HG03159 (cell line): Measurements from ENCODE around the gene USP9X.
A peak's percentile ranks its signal among the peaks of the same experiment; 100 is the strongest.
"Not testable (repeated sequence)": the region's sequence is repeated elsewhere in the genome, so short reads cannot be mapped to it uniquely, and the experiment has no call there.

Experiments used
- ATAC-seq: cut with Tn5 transposase; IDR thresholded peaks from one replicate; pipeline ENCODE4 v1.9.1; 2021; ENCODE audit warnings: mild to moderate bottlenecking, moderate library complexity; ENCODE audit not compliant: unreplicated experiment

USP9X gene

GRCh38 chrX:41122664-41123257 is 37.5 kb downstream of the USP9X start:
- ATAC-seq = no peak

GRCh38 chrX:41127477-41128192 is 42.4 kb downstream of the USP9X start:
- no peak for ATAC-seq

- ATAC-seq = no peak
These were observed 43.7 kb downstream of the USP9X start for GRCh38 chrX:41128955-41129354.

GRCh38 chrX:41131766-41132165 is 46.5 kb downstream of the USP9X start:
- no peak for ATAC-seq

- no peak for ATAC-seq
These were observed 48.3 kb downstream of the USP9X start for GRCh38 chrX:41133551-41133950.

- ATAC-seq = no peak
These were observed 52.3 kb downstream of the USP9X start for GRCh38 chrX:41137589-41137988.

GRCh38 chrX:41142130-41142910 is 57.1 kb downstream of the USP9X start:
- no peak for ATAC-seq

GRCh38 chrX:41144873-41145272 is 59.6 kb downstream of the USP9X start:
- no peak for ATAC-seq

GRCh38 chrX:41145920-41146608 is 60.8 kb downstream of the USP9X start:
- ATAC-seq = no peak

- no peak for ATAC-seq
These were observed 63.3 kb downstream of the USP9X start for GRCh38 chrX:41148553-41148952.

- no peak for ATAC-seq
These were observed 64.8 kb downstream of the USP9X start for GRCh38 chrX:41150043-41150442.

GRCh38 chrX:41151726-41152125 is 66.5 kb downstream of the USP9X start:
- ATAC-seq = not testable (repeated sequence)

- no peak for ATAC-seq
These were observed 67.0 kb downstream of the USP9X start for GRCh38 chrX:41152221-41152620.

- no peak for ATAC-seq
These were observed 68.2 kb downstream of the USP9X start for GRCh38 chrX:41153448-41153847.

GRCh38 chrX:41153957-41154356 is 68.7 kb downstream of the USP9X start:
- ATAC-seq = no peak

GRCh38 chrX:41164449-41164848 is 79.2 kb downstream of the USP9X start:
- no peak for ATAC-seq

GRCh38 chrX:41167888-41168287 is 82.6 kb downstream of the USP9X start:
- ATAC-seq = no peak

GRCh38 chrX:41176263-41176662 is 91.0 kb downstream of the USP9X start:
- no peak for ATAC-seq

GRCh38 chrX:41177297-41177696 is 92.1 kb downstream of the USP9X start:
- ATAC-seq = no peak

GRCh38 chrX:41178201-41178600 is 93.0 kb downstream of the USP9X start:
- no peak for ATAC-seq

- peak; percentile 63 for ATAC-seq
These were observed 95.1 kb downstream of the USP9X start for GRCh38 chrX:41180194-41180908.
